C4-2B (cell line): Measurements from ENCODE around the gene TIGD3.

Experiments
- ZFX ChIP-seq: fragments of 450-650 bp; IDR thresholded peaks from 2 replicates; pipeline ENCODE4 v1.6.1; 2017
- TF ChIP-seq, protein P1 (sequence below): fragments of 450-650 bp; conservative IDR thresholded peaks from 2 replicates; pipeline ENCODE4 v1.5.1; 2017; ENCODE audit warnings: mild to moderate bottlenecking

DNA sequence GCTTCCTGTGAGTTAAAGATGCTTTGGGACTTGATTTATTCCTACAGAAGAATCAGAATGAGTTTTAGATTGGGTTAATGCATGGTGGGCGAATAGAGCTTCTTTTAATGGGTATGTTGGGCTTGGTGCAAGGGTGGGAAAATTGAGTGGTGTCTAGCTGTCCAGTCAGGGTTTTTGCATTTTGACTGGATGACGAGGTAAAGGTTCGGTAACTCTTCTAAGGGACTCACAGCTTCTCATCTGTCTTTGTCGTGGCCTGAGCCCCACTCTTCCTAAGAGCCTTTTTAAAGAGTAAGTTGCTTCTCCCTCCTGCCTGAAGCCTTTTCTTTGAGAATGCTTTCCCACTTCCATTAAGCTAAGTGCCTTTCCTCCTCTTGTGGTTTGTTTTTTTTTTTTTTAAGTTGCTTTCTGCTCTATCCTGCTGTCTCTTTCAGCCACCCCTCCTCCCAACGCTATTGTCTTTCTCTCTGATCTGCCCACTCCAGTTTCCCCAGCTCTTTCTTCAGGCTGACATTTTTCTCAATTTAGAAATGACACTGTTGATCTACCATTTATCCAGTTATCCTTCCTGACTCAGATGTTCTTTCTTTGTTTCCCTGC, 19.8 kb upstream of the TIGD3 start:
- TF ChIP-seq, protein P1, sequence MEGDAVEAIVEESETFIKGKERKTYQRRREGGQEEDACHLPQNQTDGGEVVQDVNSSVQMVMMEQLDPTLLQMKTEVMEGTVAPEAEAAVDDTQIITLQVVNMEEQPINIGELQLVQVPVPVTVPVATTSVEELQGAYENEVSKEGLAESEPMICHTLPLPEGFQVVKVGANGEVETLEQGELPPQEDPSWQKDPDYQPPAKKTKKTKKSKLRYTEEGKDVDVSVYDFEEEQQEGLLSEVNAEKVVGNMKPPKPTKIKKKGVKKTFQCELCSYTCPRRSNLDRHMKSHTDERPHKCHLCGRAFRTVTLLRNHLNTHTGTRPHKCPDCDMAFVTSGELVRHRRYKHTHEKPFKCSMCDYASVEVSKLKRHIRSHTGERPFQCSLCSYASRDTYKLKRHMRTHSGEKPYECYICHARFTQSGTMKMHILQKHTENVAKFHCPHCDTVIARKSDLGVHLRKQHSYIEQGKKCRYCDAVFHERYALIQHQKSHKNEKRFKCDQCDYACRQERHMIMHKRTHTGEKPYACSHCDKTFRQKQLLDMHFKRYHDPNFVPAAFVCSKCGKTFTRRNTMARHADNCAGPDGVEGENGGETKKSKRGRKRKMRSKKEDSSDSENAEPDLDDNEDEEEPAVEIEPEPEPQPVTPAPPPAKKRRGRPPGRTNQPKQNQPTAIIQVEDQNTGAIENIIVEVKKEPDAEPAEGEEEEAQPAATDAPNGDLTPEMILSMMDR, result no peak
- no peak for TF ChIP-seq ZFX
